Measurements from ENCODE around the gene RPAP2. TPM values are rescaled to one million over a fixed set of nuclear protein-coding genes. Genes with fewer than 3 reads are reported as not detected.
"Not testable (repeated sequence)": the region's sequence is repeated elsewhere in the genome, so short reads cannot be mapped to it uniquely, and the experiment has no call there.

The RPAP2 gene
- total and polyA plus RNA-seq, 3 experiments from 2014 or later, result 30.8 to 40.7 (median 38.6) TPM

DNA sequence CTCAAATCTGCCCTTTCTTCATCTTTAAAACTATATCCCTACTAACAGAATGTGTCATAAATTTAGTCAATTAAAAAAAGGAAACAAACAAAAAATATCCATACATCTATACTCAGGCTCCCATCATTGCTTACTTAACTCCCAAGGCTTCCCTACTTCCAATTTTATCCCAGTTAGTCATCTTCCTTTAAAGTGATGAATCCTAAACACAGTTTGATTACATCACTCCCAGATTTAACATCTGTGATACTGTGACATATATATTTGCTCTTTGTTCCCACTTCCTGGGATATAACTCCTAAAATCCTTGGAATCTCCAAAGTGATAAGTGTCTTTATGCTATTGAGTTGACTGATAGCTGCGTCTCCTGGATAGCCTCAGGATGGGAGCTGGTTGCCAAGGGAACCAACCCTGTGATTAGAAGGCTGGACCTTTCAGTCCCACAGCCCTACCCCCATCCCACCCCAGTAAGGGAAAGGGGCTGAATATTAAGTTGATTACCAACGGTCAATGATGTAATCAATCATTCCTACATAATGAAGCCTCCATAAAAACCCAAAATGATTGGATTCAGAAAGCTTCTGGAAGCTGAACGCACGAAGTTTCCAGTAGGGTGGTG is 21.6 kb upstream of the RPAP2 start:
- Mint-ChIP-seq H3K9me3 (no peaks in the 10 kb centered on the region), H3K36me3 (peaks cover 27 to 73% (median 54%) of the 10 kb centered on the region in 3 donors), H3K4me3 (no peak overlapping the region), H3K4me1 (peaks cover 9 to 33% (median 15%) of the 10 kb centered on the region in 3 donors), H3K27me3 (peaks cover 0 to 1% of the 10 kb centered on the region in 2 donors), H3K27ac (peak overlapping the region in 1 of 8 donors; percentile 48)
- no peak for DNase-seq
- H3K9me3 ChIP-seq (ENCODE audit: low read length), result no peaks in the 10 kb centered on the region
- H3K4me3 ChIP-seq (ENCODE audit: low read length), result no peak overlapping the region
- no peak overlapping the region for H3K27ac ChIP-seq (ENCODE audit: low read depth, low read length)
- no peaks in the 10 kb centered on the region for H3K27me3 ChIP-seq (ENCODE audit: insufficient read depth, low read length, poor library complexity, severe bottlenecking)
- no peaks in the 10 kb centered on the region for H3K4me1 ChIP-seq (ENCODE audit: insufficient read depth, low read length)
- ChIA-PET POLR2A (interaction anchor here (0.5 kb wide), 1 partner anchor 21 kb away, joined by 3 read pairs; no protein-coding TSS in a partner anchor), CTCF (no interaction called here)
- H3K36me3 ChIP-seq (ENCODE audit: insufficient read depth, low read length), result peaks cover 14% of the 10 kb centered on the region

DNA sequence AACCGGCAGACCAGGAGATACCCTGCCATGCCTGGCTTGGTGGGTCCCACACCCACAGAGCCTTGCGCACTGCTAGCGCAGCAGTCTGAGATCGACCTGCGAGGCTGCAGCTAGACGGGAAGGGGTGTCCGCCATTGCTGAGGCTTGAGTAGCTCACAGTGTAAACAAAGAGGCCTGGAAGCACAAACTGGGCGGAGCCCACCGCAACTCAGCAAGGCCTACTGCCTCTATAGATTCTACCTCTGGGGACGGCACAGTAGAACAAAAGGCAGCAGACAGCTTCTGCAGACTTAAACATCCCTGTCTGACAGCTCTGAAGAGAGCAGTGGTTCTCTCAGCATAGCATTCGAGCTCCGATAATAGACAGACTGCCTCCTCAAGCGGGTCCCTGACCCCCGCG is 19.1 kb upstream of the RPAP2 start:
- H3K9me3 Mint-ChIP-seq; H3K4me3 Mint-ChIP-seq; H3K36me3 ChIP-seq (ENCODE audit: insufficient read depth, low read length); DNase-seq; H3K4me1 ChIP-seq (ENCODE audit: insufficient read depth, low read length); CTCF ChIA-PET; H3K9me3 ChIP-seq (ENCODE audit: low read length); H3K4me3 ChIP-seq (ENCODE audit: low read length); H3K27me3 Mint-ChIP-seq; H3K27me3 ChIP-seq (ENCODE audit: insufficient read depth, low read length, poor library complexity, severe bottlenecking); H3K27ac ChIP-seq (ENCODE audit: low read depth, low read length): not testable (repeated sequence)
- POLR2A ChIA-PET, result interaction anchor here (0.7 kb wide), 1 partner anchor 242 kb away, joined by 5 read pairs; no protein-coding TSS in a partner anchor
- H3K4me1 Mint-ChIP-seq, result peaks cover 31 to 44% (median 34%) of the 10 kb centered on the region in 3 donors
- peaks cover 50 to 79% (median 58%) of the 10 kb centered on the region in 3 donors for H3K36me3 Mint-ChIP-seq
- peak overlapping the region in 1 of 8 donors; percentile 36 for H3K27ac Mint-ChIP-seq

- H3K9me3 Mint-ChIP-seq; H3K4me3 Mint-ChIP-seq; H3K36me3 ChIP-seq (ENCODE audit: insufficient read depth, low read length); H3K4me1 ChIP-seq (ENCODE audit: insufficient read depth, low read length); H3K27me3 Mint-ChIP-seq; DNase-seq; POLR2A ChIA-PET; H3K4me3 ChIP-seq (ENCODE audit: low read length); H3K9me3 ChIP-seq (ENCODE audit: low read length); CTCF ChIA-PET; H3K27me3 ChIP-seq (ENCODE audit: insufficient read depth, low read length, poor library complexity, severe bottlenecking); H3K27ac ChIP-seq (ENCODE audit: low read depth, low read length): not testable (repeated sequence)
- H3K36me3 Mint-ChIP-seq, result peaks cover 54 to 84% (median 59%) of the 10 kb centered on the region in 3 donors
- peaks cover 26 to 40% (median 34%) of the 10 kb centered on the region in 3 donors for H3K4me1 Mint-ChIP-seq
- peak overlapping the region in 1 of 8 donors; percentile 52 for H3K27ac Mint-ChIP-seq
Observed at GRCh38 chr1:92281411-92281810, 17.4 kb upstream of the RPAP2 start.

DNA sequence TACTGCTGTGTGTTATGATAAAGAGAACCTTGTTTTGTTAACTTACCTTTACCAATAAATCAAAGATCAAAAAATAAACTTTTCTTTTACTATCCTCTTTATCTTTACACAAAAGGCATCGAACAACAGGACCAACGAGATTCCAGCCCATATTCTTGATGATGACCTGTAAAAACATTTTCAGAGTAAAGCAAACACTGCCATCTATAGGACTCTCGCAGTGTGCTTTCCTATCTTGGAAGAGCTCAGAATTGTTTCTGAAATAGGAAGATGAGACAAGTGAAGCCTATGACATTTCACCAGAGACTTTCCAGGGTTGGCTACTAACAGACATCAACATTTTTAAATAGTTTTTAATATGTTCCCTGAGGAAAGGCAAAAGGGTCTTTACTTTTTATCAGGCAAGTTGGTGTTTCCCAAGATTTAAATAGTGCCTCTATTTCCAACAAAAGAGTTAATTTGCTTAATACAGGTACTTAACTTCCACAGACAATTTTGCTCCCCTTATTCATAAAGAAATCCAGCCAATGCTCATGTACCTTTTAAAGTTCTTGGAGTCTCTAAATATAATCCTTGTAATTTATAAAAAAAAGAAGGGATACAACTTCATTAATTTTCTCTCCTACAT is 7.4 kb upstream of the RPAP2 start:
- CTCF ChIA-PET, result interaction anchor here (1.3 to 1.8 kb wide), 2 partner anchors 291 to 294 kb away, joined by 3 to 8 read pairs; no protein-coding TSS in a partner anchor
- Histone ChIP-seq H3K27me3 (ENCODE audit: insufficient read depth, low read length, poor library complexity, severe bottlenecking) (no peaks in the 10 kb centered on the region), H3K4me3 (ENCODE audit: low read length) (no peak overlapping the region), H3K36me3 (ENCODE audit: insufficient read depth, low read length) (peaks cover 11% of the 10 kb centered on the region), H3K9me3 (ENCODE audit: low read length) (no peaks in the 10 kb centered on the region), H3K27ac (ENCODE audit: low read depth, low read length) (no peak overlapping the region), H3K4me1 (ENCODE audit: insufficient read depth, low read length) (no peaks in the 10 kb centered on the region)
- POLR2A ChIA-PET, result no interaction called here
- H3K36me3 Mint-ChIP-seq, result peaks cover 6 to 60% (median 27%) of the 10 kb centered on the region in 3 donors
- peaks cover 20 to 50% (median 38%) of the 10 kb centered on the region in 3 donors for H3K4me1 Mint-ChIP-seq
- H3K27ac Mint-ChIP-seq, result peak overlapping the region in 1 of 8 donors; percentile 9
- no peak overlapping the region for H3K4me3 Mint-ChIP-seq
- DNase-seq, result no peak
- no peaks in the 10 kb centered on the region for H3K27me3 Mint-ChIP-seq
- no peaks in the 10 kb centered on the region for H3K9me3 Mint-ChIP-seq

GRCh38 chr1:92298213-92298572 is 666 bp upstream of the RPAP2 start:
- no peaks in the 10 kb centered on the region for H3K9me3 ChIP-seq (ENCODE audit: low read length)
- H3K36me3 Mint-ChIP-seq, result peaks cover 3 to 50% (median 15%) of the 10 kb centered on the region in 3 donors
- no peaks in the 10 kb centered on the region for H3K27me3 ChIP-seq (ENCODE audit: insufficient read depth, low read length, poor library complexity, severe bottlenecking)
- ChIA-PET CTCF (interaction anchor here (0.9 to 1.4 kb wide), 3 partner anchors 11 to 301 kb away, joined by 3 to 4 read pairs (median 3); no protein-coding TSS in a partner anchor), POLR2A (interaction anchor here (0.7 to 1.3 kb wide), 3 partner anchors 20 to 21 kb away, joined by 3 to 4 read pairs (median 3); no protein-coding TSS in a partner anchor)
- H3K4me3 ChIP-seq (ENCODE audit: low read length), result peak overlapping the region; percentile 91
- peaks cover 47 to 70% (median 63%) of the 10 kb centered on the region in 3 donors for H3K4me1 Mint-ChIP-seq
- H3K4me1 ChIP-seq (ENCODE audit: insufficient read depth, low read length), result peaks cover 20% of the 10 kb centered on the region
- no peak for DNase-seq
- H3K36me3 ChIP-seq (ENCODE audit: insufficient read depth, low read length), result peaks cover 6% of the 10 kb centered on the region
- H3K9me3 Mint-ChIP-seq, result no peaks in the 10 kb centered on the region
- no peaks in the 10 kb centered on the region for H3K27me3 Mint-ChIP-seq
- H3K27ac Mint-ChIP-seq, result peak overlapping the region; percentile 95 to 99 (median 97)
- H3K27ac ChIP-seq (ENCODE audit: low read depth, low read length), result peak overlapping the region; percentile 89
- peak overlapping the region; percentile 93 to 100 (median 98) for H3K4me3 Mint-ChIP-seq

DNA sequence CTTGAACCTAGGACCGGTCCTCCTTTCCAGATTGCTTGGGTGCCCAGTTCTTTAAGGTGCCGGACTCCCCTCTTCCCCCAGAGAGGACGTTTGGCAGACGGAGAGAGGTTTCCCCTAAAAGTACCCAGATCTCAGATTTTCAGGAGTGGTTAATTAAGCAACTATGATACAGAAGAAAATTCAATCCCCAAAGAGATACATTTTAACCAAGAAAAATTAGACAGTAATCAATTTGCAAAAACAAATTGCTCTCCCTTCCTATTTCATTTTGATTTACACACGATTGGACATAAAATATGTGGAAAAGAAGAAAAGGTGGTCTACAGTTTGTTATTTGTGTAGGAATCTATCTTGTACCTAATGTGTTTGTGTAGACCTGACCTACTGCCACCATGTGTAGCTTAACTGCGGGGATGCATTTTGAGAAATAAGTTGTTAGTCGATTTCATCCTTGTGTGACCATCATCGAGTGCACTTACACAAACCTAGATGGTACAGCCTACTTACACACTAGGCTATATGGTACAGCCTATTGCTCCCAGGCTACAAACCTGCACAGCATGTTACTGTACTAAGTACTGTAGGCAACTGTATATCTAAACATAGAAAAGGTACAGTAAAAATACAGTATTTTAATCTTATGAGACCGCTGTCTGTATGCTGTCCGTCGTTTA is 755 bp downstream of the RPAP2 start:
- H3K9me3 ChIP-seq (ENCODE audit: low read length), result no peaks in the 10 kb centered on the region
- ChIA-PET CTCF (interaction anchor here (1.0 to 1.3 kb wide), 2 partner anchors 11 to 324 kb away, joined by 3 to 6 read pairs; no protein-coding TSS in a partner anchor), POLR2A (no interaction called here)
- H3K4me1 ChIP-seq (ENCODE audit: insufficient read depth, low read length), result peaks cover 20% of the 10 kb centered on the region
- Mint-ChIP-seq H3K36me3 (peaks cover 0 to 54% (median 12%) of the 10 kb centered on the region in 3 donors), H3K27me3 (no peaks in the 10 kb centered on the region), H3K4me3 (peak overlapping the region; percentile 93 to 100 (median 98)), H3K27ac (peak overlapping the region; percentile 95 to 99 (median 97)), H3K9me3 (no peaks in the 10 kb centered on the region), H3K4me1 (peaks cover 41 to 60% (median 60%) of the 10 kb centered on the region in 3 donors)
- H3K4me3 ChIP-seq (ENCODE audit: low read length), result peak overlapping the region; percentile 91
- H3K36me3 ChIP-seq (ENCODE audit: insufficient read depth, low read length), result no peaks in the 10 kb centered on the region
- H3K27me3 ChIP-seq (ENCODE audit: insufficient read depth, low read length, poor library complexity, severe bottlenecking), result no peaks in the 10 kb centered on the region
- DNase-seq, result no peak
- peak overlapping the region; percentile 89 for H3K27ac ChIP-seq (ENCODE audit: low read depth, low read length)

DNA sequence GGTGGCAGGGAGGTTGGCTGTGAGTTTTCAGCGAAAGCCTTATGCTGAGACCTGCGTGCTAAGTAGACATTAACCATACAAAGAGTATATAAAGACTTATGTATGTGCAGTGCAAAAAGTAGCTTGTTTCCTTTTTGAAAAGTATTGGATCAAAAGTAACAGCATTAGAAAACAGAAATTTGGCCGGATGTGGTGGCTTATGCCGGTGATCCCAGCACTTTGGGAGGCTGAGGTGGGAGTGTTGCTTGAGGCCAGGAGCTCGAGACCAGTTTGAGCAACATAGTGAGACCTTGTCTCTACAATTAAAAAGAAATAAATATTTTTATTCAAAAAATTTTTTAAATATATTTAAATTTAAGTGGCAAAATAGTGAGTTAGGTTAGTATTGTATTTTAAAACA is 2.2 kb downstream of the RPAP2 start:
- Mint-ChIP-seq H3K4me1 (peaks cover 36 to 51% (median 50%) of the 10 kb centered on the region in 3 donors), H3K27me3 (no peaks in the 10 kb centered on the region), H3K9me3 (no peaks in the 10 kb centered on the region), H3K36me3 (peaks cover 0 to 54% (median 7%) of the 10 kb centered on the region in 3 donors), H3K4me3 (no peak overlapping the region), H3K27ac (peak overlapping the region in 1 of 8 donors; percentile 29)
- no peak overlapping the region for H3K4me3 ChIP-seq (ENCODE audit: low read length)
- no peak for DNase-seq
- H3K27me3 ChIP-seq (ENCODE audit: insufficient read depth, low read length, poor library complexity, severe bottlenecking), result no peaks in the 10 kb centered on the region
- CTCF ChIA-PET, result interaction anchor here (0.8 to 1.4 kb wide), 3 partner anchors 9 to 304 kb away, joined by 3 to 6 read pairs (median 3); no protein-coding TSS in a partner anchor
- peaks cover 20% of the 10 kb centered on the region for H3K4me1 ChIP-seq (ENCODE audit: insufficient read depth, low read length)
- H3K9me3 ChIP-seq (ENCODE audit: low read length), result no peaks in the 10 kb centered on the region
- POLR2A ChIA-PET, result no interaction called here
- H3K36me3 ChIP-seq (ENCODE audit: insufficient read depth, low read length), result no peaks in the 10 kb centered on the region
- no peak overlapping the region for H3K27ac ChIP-seq (ENCODE audit: low read depth, low read length)

Data from CD8-positive, alpha-beta memory T cell (primary cell).